ENCODE results near the gene SH3GL3.

The SH3GL3 gene

DNA sequence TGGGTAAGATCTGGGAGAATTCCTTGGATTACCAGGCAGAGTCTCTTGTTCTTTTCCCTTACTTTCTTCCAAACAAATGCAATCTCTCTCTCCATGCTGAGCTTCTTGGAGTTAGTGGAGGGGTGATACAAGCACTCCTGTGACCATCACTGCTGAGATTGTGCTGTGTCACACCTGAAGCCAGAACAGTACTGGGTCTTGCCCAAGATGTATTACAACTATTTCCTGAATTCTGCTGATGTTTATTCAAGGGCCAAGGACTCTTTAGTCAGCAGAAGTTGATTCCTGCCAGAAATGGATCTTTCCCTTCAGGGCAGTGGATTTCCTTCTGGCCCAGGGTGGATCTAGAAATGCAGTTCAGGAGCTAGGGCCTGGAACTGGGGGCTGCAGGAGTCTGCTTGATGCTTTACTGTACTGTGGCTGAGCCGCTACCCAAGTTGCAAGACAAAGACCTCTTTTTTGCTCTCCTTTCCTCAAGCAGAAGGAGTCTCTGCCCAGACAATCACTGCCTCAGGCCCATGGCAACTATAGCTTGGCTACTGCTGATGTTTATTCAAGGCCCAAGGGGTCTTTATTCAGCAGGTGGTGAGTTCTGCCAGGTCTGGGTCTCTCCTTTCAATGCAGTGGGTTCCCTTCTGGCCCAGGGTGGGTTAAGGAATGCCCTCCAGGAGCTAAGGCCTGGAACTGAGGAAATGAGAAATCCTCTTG, 98.8 kb downstream of the SH3GL3 start:
- DNase-seq (ENCODE audit: low spot score), result no peak
- Histone ChIP-seq H3K4me3 (ENCODE audit: severe bottlenecking) (no peak overlapping the region), H3K4me1 (ENCODE audit: insufficient read depth, poor library complexity, severe bottlenecking) (no peaks in the 10 kb centered on the region), H3K27ac (ENCODE audit: poor library complexity, severe bottlenecking) (no peak overlapping the region), H3K27me3 (ENCODE audit: insufficient read depth, poor library complexity, severe bottlenecking) (no peaks in the 10 kb centered on the region), H3K36me3 (ENCODE audit: low read depth) (no peaks in the 10 kb centered on the region), H3K9me3 (ENCODE audit: severe bottlenecking) (peaks cover 7% of the 10 kb centered on the region)
- peak; percentile 50; the same call in 1 of the 3 replicates for ATAC-seq (ENCODE audit: low read depth)
- TF ChIP-seq, protein P1, sequence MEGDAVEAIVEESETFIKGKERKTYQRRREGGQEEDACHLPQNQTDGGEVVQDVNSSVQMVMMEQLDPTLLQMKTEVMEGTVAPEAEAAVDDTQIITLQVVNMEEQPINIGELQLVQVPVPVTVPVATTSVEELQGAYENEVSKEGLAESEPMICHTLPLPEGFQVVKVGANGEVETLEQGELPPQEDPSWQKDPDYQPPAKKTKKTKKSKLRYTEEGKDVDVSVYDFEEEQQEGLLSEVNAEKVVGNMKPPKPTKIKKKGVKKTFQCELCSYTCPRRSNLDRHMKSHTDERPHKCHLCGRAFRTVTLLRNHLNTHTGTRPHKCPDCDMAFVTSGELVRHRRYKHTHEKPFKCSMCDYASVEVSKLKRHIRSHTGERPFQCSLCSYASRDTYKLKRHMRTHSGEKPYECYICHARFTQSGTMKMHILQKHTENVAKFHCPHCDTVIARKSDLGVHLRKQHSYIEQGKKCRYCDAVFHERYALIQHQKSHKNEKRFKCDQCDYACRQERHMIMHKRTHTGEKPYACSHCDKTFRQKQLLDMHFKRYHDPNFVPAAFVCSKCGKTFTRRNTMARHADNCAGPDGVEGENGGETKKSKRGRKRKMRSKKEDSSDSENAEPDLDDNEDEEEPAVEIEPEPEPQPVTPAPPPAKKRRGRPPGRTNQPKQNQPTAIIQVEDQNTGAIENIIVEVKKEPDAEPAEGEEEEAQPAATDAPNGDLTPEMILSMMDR (IDR thresholded peaks at IDR 0.05; ENCODE audit: poor library complexity, severe bottlenecking), result no peak

DNA sequence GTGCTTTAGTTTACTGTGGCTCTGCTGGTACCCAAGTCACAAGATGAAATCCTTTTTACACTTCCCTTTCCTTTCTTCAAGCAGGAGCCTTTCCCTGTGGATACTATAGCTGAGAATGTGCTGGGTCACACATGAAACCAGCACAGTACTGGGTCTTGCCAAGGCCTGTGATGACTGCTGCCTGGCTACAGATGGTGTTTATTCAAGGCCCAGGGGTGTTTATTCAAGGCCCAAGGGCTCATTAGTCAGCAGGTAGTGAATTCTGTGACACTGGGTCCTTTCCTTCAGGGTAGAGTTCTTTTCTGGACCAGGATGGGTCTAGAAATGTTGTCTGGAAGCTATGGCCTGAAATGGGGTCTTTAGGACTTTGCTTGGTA, 99.4 kb downstream of the SH3GL3 start:
- Histone ChIP-seq H3K4me1 (ENCODE audit: insufficient read depth, poor library complexity, severe bottlenecking) (no peaks in the 10 kb centered on the region), H3K36me3 (ENCODE audit: low read depth) (no peaks in the 10 kb centered on the region), H3K27me3 (ENCODE audit: insufficient read depth, poor library complexity, severe bottlenecking) (no peaks in the 10 kb centered on the region), H3K4me3 (ENCODE audit: severe bottlenecking) (no peak overlapping the region), H3K9me3 (ENCODE audit: severe bottlenecking) (peaks cover 7% of the 10 kb centered on the region), H3K27ac (ENCODE audit: poor library complexity, severe bottlenecking) (no peak overlapping the region)
- ATAC-seq (ENCODE audit: low read depth), result peak; percentile 36; the same call in 2 of the 3 replicates
- no peak for DNase-seq (ENCODE audit: low spot score)
- TF ChIP-seq, protein P1 (IDR thresholded peaks at IDR 0.05; ENCODE audit: poor library complexity, severe bottlenecking), result no peak

DNA sequence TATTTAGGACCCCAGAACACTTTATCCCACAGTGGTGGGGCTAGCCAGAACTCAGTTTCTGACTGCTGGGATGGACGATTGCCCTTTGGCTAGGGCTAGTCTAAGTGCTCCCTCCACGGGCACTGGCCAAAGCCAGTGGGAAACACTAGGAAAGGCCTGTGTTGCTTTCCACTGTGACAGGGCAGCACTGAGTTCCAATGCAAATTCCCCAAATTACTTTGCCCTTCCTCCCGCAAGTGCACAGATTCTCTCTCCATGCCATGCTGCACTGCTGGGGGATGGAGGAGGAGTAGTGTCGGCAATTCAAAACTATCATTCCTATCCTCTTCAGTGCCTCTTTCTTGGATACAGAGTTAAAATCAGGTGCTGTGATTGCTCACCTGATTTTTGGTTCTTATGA, 100.0 kb downstream of the SH3GL3 start:
- H3K36me3 ChIP-seq (ENCODE audit: low read depth), result no peaks in the 10 kb centered on the region
- no peaks in the 10 kb centered on the region for H3K27me3 ChIP-seq (ENCODE audit: insufficient read depth, poor library complexity, severe bottlenecking)
- DNase-seq (ENCODE audit: low spot score) (no peak), ATAC-seq (ENCODE audit: low read depth) (no peak)
- TF ChIP-seq, protein P1 (IDR thresholded peaks at IDR 0.05; ENCODE audit: poor library complexity, severe bottlenecking), result no peak
- no peak overlapping the region for H3K27ac ChIP-seq (ENCODE audit: poor library complexity, severe bottlenecking)
- peaks cover 7% of the 10 kb centered on the region for H3K9me3 ChIP-seq (ENCODE audit: severe bottlenecking)
- no peak overlapping the region for H3K4me3 ChIP-seq (ENCODE audit: severe bottlenecking)
- H3K4me1 ChIP-seq (ENCODE audit: insufficient read depth, poor library complexity, severe bottlenecking), result no peaks in the 10 kb centered on the region

DNA sequence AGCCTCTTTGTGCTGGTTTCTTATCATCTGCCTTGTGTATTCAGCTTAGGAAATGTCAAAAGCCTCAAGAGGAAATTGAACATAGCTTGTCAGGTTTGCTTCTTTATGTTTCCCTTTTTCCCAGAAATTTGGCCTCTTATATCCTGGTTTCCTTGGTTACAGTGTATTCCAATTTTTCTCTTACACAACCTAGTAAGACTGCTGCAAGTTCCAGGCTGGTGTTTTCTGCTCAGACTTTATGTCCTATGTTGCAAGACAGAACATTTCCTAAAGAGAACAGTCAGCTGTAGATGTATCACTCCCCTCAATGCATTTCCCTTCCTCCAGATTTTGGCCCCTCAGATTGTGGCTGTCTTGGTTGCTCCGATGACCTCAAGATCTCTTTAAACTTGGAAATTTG, 102.5 kb downstream of the SH3GL3 start:
- Histone ChIP-seq H3K4me3 (ENCODE audit: severe bottlenecking) (no peak overlapping the region), H3K36me3 (ENCODE audit: low read depth) (no peaks in the 10 kb centered on the region), H3K9me3 (ENCODE audit: severe bottlenecking) (no peaks in the 10 kb centered on the region), H3K27me3 (ENCODE audit: insufficient read depth, poor library complexity, severe bottlenecking) (no peaks in the 10 kb centered on the region), H3K4me1 (ENCODE audit: insufficient read depth, poor library complexity, severe bottlenecking) (no peaks in the 10 kb centered on the region), H3K27ac (ENCODE audit: poor library complexity, severe bottlenecking) (no peak overlapping the region)
- DNase-seq (ENCODE audit: low spot score) (no peak), ATAC-seq (ENCODE audit: low read depth) (no peak)
- TF ChIP-seq, protein P1 (IDR thresholded peaks at IDR 0.05; ENCODE audit: poor library complexity, severe bottlenecking), result no peak

DNA sequence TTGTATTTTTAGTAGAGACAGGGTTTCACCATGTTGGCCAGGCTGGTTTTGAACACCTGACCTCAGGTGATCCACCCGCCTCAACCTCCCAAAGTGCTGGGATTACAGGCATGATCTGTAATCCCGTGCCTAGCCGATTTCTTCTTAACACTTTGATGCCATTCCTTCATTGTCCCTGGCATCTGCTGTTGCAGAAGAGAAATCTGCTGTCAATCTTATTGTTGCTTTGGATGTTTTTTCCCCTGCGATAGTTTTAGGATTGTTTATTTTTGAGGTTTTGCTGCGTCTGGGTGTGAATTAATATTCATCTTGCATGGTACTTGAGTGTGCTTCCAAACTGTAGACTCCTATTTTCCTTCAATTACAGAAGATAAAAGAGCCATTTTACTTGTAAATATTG, 107.4 kb downstream of the SH3GL3 start:
- H3K27ac ChIP-seq (ENCODE audit: poor library complexity, severe bottlenecking), result no peak overlapping the region
- TF ChIP-seq, protein P1 (IDR thresholded peaks at IDR 0.05; ENCODE audit: poor library complexity, severe bottlenecking), result no peak
- no peaks in the 10 kb centered on the region for H3K27me3 ChIP-seq (ENCODE audit: insufficient read depth, poor library complexity, severe bottlenecking)
- H3K36me3 ChIP-seq (ENCODE audit: low read depth), result no peaks in the 10 kb centered on the region
- H3K4me1 ChIP-seq (ENCODE audit: insufficient read depth, poor library complexity, severe bottlenecking), result no peaks in the 10 kb centered on the region
- no peak overlapping the region for H3K4me3 ChIP-seq (ENCODE audit: severe bottlenecking)
- no peak for DNase-seq (ENCODE audit: low spot score)
- ATAC-seq (ENCODE audit: low read depth), result no peak
- no peaks in the 10 kb centered on the region for H3K9me3 ChIP-seq (ENCODE audit: severe bottlenecking)
